Nephron (organoid): ENCODE measurements around the gene MYO1D.
"Not testable (repeated sequence)": the region's sequence is repeated elsewhere in the genome, so short reads cannot be mapped to it uniquely, and the experiment has no call there.

ENCODE experiments used
- H3K27ac Mint-ChIP-seq, 3 experiments: 2 replicates each; pipeline ENCODE4 v1.8.0; 2020; ENCODE audit warnings: mixed read lengths in 3 of 3, mild to moderate bottlenecking in 2 of 3, moderate library complexity in 1 of 3
- H3K27me3 Mint-ChIP-seq: 2 replicates; pipeline ENCODE4 v1.8.0; 2021; ENCODE audit warnings: low read depth, mild to moderate bottlenecking, moderate library complexity, mixed read lengths
- H3K36me3 Mint-ChIP-seq: 2 replicates; pipeline ENCODE4 v1.8.0; 2020; ENCODE audit warnings: low read depth, mixed read lengths
- H3K4me1 Mint-ChIP-seq: 2 replicates; pipeline ENCODE4 v1.8.0; 2020; ENCODE audit warnings: mixed read lengths
- H3K4me3 Mint-ChIP-seq, 3 experiments: 2 replicates each; pipeline ENCODE4 v1.8.0; 2020; ENCODE audit warnings: mild to moderate bottlenecking in 3 of 3, mixed read lengths in 3 of 3, moderate library complexity in 2 of 3
- H3K9me3 Mint-ChIP-seq: 2 replicates; pipeline ENCODE4 v1.8.0; 2020; ENCODE audit warnings: mixed read lengths
- TF ChIP-seq, protein P1 (sequence below), 3 experiments: fragments of 200-600 bp; sonication (generic); IDR thresholded peaks; one replicate each; pipeline ENCODE4 v1.5.0; 2021; ENCODE audit warnings: antibody characterized with exemption in 3 of 3; ENCODE audit not compliant: unreplicated experiment in 3 of 3

Gene MYO1D

DNA sequence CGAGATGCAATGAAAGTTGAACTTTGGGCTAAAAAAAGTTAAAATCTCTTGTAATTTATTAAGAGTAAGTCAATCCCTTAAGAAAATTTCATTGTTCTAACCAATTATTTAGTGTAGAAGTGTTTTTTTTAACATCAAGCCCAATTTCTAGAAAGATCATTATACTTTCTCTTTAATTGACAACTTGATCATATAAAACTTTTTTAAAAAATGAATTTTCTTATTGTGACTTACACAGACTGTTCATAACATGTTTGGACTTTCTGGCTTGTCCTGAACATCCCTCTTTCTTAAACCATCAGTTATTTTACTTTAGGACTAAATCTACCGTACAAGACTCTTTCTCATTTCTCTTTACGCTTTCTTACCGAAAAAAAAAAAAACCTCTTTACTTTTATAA is 24.8 kb upstream of the MYO1D start:
- Mint-ChIP-seq H3K27me3 (no peaks in the 10 kb centered on the region), H3K27ac (no peak overlapping the region), H3K4me1 (no peaks in the 10 kb centered on the region), H3K9me3 (peaks cover 3% of the 10 kb centered on the region), H3K4me3 (no peak overlapping the region), H3K36me3 (no peaks in the 10 kb centered on the region)
- TF ChIP-seq, protein P1, sequence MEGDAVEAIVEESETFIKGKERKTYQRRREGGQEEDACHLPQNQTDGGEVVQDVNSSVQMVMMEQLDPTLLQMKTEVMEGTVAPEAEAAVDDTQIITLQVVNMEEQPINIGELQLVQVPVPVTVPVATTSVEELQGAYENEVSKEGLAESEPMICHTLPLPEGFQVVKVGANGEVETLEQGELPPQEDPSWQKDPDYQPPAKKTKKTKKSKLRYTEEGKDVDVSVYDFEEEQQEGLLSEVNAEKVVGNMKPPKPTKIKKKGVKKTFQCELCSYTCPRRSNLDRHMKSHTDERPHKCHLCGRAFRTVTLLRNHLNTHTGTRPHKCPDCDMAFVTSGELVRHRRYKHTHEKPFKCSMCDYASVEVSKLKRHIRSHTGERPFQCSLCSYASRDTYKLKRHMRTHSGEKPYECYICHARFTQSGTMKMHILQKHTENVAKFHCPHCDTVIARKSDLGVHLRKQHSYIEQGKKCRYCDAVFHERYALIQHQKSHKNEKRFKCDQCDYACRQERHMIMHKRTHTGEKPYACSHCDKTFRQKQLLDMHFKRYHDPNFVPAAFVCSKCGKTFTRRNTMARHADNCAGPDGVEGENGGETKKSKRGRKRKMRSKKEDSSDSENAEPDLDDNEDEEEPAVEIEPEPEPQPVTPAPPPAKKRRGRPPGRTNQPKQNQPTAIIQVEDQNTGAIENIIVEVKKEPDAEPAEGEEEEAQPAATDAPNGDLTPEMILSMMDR (IDR thresholded peaks at IDR 0.05; ENCODE audit: unreplicated experiment in 3 of 3), result no peak

DNA sequence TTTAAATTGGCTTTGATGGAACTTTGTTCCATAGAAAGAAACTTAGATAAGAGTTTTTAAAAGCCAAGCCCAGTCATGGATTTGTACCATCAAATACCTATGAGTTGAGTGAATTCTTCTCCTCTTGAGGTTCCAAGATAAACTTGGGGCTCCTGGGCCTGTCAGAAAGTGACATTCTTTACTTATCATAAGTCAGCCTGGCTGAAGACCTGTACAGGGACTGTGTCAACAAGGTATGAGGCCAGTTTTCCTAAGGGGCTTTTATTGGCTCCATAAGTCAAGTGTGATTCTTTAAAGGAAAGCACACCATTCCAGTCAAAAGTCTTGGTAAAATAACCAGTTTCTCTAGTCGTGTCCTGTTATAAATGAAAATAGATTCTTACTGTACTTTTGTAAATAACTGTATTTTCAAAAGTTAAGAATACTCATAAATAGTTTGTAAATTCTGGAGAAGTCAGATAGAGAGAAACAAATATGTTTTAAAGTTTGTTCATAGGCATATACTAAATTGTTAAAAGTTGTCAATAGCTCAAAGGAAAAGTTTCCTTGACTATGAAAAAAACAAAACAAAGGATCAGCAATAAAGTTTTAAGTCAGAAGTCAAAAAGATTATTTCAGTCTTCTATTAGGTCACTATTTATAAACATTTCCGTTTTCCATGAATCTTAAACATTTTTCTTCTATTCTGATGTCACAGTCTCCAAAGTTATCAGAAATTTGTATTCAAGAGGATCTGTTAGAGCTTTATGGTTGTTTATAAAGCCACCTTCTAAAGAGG is 22.5 kb upstream of the MYO1D start:
- TF ChIP-seq, protein P1 (IDR thresholded peaks at IDR 0.05; ENCODE audit: unreplicated experiment in 3 of 3), result no peak
- H3K27me3 Mint-ChIP-seq, result no peaks in the 10 kb centered on the region
- H3K4me1 Mint-ChIP-seq, result no peaks in the 10 kb centered on the region
- H3K4me3 Mint-ChIP-seq, result no peak overlapping the region
- H3K9me3 Mint-ChIP-seq, result peaks cover 3% of the 10 kb centered on the region
- no peak overlapping the region for H3K27ac Mint-ChIP-seq
- no peaks in the 10 kb centered on the region for H3K36me3 Mint-ChIP-seq

DNA sequence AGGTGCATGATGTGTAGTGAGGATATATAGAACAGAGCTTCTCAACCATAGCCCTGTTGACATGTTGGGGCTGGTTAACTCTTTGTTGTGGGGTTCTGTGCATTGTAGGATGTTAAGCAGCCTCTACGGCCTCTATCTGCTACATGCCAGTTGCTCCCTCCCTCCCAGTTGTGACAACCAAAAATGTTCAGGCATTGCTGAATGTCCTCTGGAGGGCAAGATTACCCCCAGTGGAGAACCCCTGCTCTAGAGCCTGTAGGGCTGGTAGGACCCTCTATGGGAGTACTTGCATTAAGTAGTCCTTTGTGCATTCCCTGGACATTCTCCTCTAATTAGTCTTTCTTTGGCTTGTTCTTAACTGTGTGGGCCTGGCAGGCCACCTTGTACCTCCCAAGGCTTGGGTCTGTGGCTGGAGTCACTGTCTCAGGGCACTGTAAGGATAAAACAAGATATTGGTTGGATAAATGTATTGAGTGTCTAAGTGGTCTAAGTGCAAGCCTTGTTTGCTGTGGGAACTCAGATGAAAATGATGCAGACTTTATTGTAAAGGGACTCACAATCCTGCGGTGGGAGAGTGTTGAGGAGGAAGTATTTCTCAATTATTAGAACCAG is 19.8 kb upstream of the MYO1D start:
- TF ChIP-seq, protein P1 (IDR thresholded peaks at IDR 0.05; ENCODE audit: unreplicated experiment in 3 of 3), result no peak
- Mint-ChIP-seq H3K27me3 (no peaks in the 10 kb centered on the region), H3K9me3 (no peaks in the 10 kb centered on the region), H3K36me3 (no peaks in the 10 kb centered on the region), H3K4me3 (no peak overlapping the region), H3K27ac (no peak overlapping the region), H3K4me1 (no peaks in the 10 kb centered on the region)

DNA sequence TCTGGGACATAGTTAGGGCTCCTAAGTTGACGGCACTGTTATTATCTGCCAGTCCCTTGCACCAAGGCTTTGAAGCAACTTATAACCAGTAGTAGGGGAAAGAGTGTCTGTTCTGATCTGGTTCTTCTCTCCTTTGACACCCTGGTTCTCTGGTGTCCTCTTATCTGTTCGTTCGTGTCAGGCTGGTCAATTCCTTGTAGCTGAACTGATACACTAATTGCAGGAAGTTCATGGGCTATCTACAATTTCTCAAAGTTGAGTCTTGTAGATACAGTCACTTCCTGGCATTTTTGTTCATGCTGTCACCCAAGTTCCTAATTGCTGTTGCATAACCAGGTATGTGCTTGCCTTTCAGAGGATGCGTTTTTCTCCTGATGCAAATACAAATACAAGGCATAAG is 17.3 kb upstream of the MYO1D start:
- H3K4me1 Mint-ChIP-seq, result no peaks in the 10 kb centered on the region
- H3K9me3 Mint-ChIP-seq, result no peaks in the 10 kb centered on the region
- no peak overlapping the region for H3K27ac Mint-ChIP-seq
- H3K27me3 Mint-ChIP-seq, result no peaks in the 10 kb centered on the region
- TF ChIP-seq, protein P1 (IDR thresholded peaks at IDR 0.05; ENCODE audit: unreplicated experiment in 3 of 3), result no peak
- H3K36me3 Mint-ChIP-seq, result no peaks in the 10 kb centered on the region
- H3K4me3 Mint-ChIP-seq, result no peak overlapping the region

DNA sequence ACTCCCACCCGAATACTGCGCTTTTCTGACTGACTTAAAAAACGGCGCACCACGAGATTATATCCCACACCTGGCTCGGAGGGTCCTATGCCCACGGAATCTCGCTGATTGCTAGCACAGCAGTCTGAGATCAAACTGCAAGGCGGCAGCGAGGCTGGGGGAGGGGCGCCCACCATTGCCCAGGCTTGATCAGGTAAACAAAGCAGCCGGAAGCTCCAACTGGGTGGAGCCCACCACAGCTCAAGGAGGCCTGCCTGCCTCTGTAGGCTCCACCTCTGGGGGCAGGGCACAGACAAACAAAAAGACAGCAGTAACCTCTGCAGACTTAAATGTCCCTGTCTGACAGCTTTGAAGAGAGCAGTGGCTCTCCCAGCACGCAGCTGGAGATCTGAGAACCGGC is 10.5 kb upstream of the MYO1D start:
- not testable (repeated sequence) for H3K9me3 Mint-ChIP-seq, H3K4me3 Mint-ChIP-seq, H3K4me1 Mint-ChIP-seq, H3K27ac Mint-ChIP-seq, H3K36me3 Mint-ChIP-seq
- H3K27me3 Mint-ChIP-seq, result peaks cover 15% of the 10 kb centered on the region

DNA sequence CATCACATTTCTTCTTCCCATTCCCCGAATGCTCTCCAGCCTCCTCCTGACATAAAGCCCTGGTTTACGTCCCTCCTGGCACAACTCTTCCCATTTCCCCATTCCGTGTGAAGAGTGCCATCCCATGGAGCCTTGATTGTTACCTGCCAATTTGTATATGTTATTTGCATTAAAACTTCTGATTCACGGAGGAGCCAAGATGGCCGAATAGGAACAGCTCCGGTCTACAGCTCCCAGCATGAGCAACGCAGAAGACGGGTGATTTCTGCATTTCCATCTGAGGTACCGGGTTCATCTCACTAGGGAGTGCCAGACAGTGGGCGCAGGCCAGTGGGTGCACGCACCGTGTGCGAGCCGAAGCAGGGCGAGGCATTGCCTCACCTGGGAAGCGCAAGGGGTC is 10.0 kb upstream of the MYO1D start:
- H3K9me3 Mint-ChIP-seq, H3K36me3 Mint-ChIP-seq, H3K4me3 Mint-ChIP-seq, H3K27ac Mint-ChIP-seq, H3K4me1 Mint-ChIP-seq: not testable (repeated sequence)
- H3K27me3 Mint-ChIP-seq, result peaks cover 17% of the 10 kb centered on the region

DNA sequence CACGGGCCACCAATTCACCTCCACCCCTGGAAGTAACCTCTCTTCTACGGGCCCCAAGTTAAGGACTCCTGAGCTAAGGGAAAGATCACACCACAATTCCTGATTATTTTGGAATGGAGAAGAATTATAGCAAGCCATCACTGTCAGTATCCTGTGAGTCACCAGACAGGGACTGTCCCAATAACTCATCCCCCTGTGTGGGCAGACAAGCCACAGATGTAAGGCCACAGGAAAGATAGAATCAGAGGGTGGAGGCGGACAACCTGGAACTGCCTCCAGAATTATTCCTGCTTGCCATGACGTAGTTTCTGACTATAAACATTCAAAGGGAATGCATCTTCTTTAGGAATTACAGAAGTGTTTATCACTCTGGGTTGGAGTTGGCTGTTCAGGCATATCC is 5.8 kb upstream of the MYO1D start:
- TF ChIP-seq, protein P1 (IDR thresholded peaks at IDR 0.05; ENCODE audit: unreplicated experiment in 3 of 3), result no peak
- Mint-ChIP-seq H3K36me3 (no peaks in the 10 kb centered on the region), H3K27ac (no peak overlapping the region), H3K4me1 (peaks cover 6% of the 10 kb centered on the region), H3K4me3 (no peak overlapping the region), H3K27me3 (peaks cover 29% of the 10 kb centered on the region), H3K9me3 (no peaks in the 10 kb centered on the region)
